ENCODE data around the gene CCSAP. TPM values are rescaled to one million over a fixed set of nuclear protein-coding genes. Genes with fewer than 3 reads are reported as not detected.
A peak's percentile ranks its signal among the peaks of the same experiment; 100 is the strongest.

CCSAP gene
- total and polyA plus RNA-seq, 2 of the 13 experiments (the other 11 are each of a cell fraction or from before 2014, with no cell fraction given) = 3.7 to 9.0 TPM

GRCh38 chr1:229298887-229299503, 43.9 kb downstream of the CCSAP start (continued):
- 0 out of 2 replicates have a peak, but pooled peaks have one; percentile 26 for TF ChIP-seq TFE3 (CRISPR knock-in tag; IDR thresholded peaks at IDR 0.05)
- TF ChIP-seq AGO1 (IDR thresholded peaks at IDR 0.05; ENCODE audit: low read depth, low read length, poor library complexity, severe bottlenecking) = no peak
- no peak for TF ChIP-seq MBNL3 (CRISPR knock-in tag; conservative IDR thresholded peaks at IDR 0.05)
- TF ChIP-seq ZFP1 (CRISPR knock-in tag; IDR thresholded peaks at IDR 0.05) = peak; percentile 70; the same call in 1 of the 2 replicates
- no peak for TF ChIP-seq ZBTB1 (CRISPR knock-in tag; IDR thresholded peaks at IDR 0.05; ENCODE audit: borderline replicate concordance)
- no peak for TF ChIP-seq CREB1 (IDR thresholded peaks at IDR 0.05)
- TF ChIP-seq CREB1 (CRISPR knock-in tag; IDR thresholded peaks at IDR 0.05) = peak; percentile 58; the same call in 1 of the 2 replicates
- no peak for TF ChIP-seq GLI4 (CRISPR knock-in tag; IDR thresholded peaks at IDR 0.05; ENCODE audit: borderline replicate concordance)
- TF ChIP-seq MYNN (CRISPR knock-in tag; IDR thresholded peaks at IDR 0.05; ENCODE audit: low read depth) = no peak
- no peak for TF ChIP-seq ZMAT3 (CRISPR knock-in tag; conservative IDR thresholded peaks at IDR 0.05)
- peak; percentile 54; the same call in 1 of the 2 replicates for TF ChIP-seq ZGPAT (CRISPR knock-in tag; IDR thresholded peaks at IDR 0.05)
- peak; percentile 76 for TF ChIP-seq ZEB1 (IDR thresholded peaks at IDR 0.05; ENCODE audit: insufficient replicate concordance, low read depth)
- 0 out of 2 replicates have a peak, but pooled peaks have one; percentile 40 for TF ChIP-seq NCOR1 (IDR thresholded peaks at IDR 0.05; ENCODE audit: borderline replicate concordance, low read length)
- TF ChIP-seq ELK4 (CRISPR knock-in tag; IDR thresholded peaks at IDR 0.05; ENCODE audit: borderline replicate concordance) = no peak
- peak; percentile 71 for TF ChIP-seq ERF (CRISPR knock-in tag; IDR thresholded peaks at IDR 0.05)
- no peak for TF ChIP-seq ZFP36 (IDR thresholded peaks at IDR 0.05; ENCODE audit: borderline replicate concordance, low read depth, low read length, partially characterized antibody)
- no peak for TF ChIP-seq SAFB2 (CRISPR knock-in tag; IDR thresholded peaks at IDR 0.05; ENCODE audit: borderline replicate concordance, low read depth)
- TF ChIP-seq ZNF280B (CRISPR knock-in tag; IDR thresholded peaks at IDR 0.05; ENCODE audit: borderline replicate concordance) = no peak
- TF ChIP-seq FOXA3 (CRISPR knock-in tag; IDR thresholded peaks at IDR 0.05) = peak; percentile 94
- peak; percentile 71; the same call in 1 of the 2 replicates for TF ChIP-seq FOXJ3 (CRISPR knock-in tag; IDR thresholded peaks at IDR 0.05; ENCODE audit: borderline replicate concordance)
- peak; percentile 91 for TF ChIP-seq GATAD2A (CRISPR knock-in tag; IDR thresholded peaks at IDR 0.05)
- peak; percentile 75; the same call in 1 of the 2 replicates for TF ChIP-seq FOXP4 (CRISPR knock-in tag; IDR thresholded peaks at IDR 0.05)
- TF ChIP-seq REPIN1 (CRISPR knock-in tag; IDR thresholded peaks at IDR 0.05; ENCODE audit: borderline replicate concordance, low read depth) = peak; percentile 69; the same call in 1 of the 2 replicates
